ENCODE measurements around the gene MISP3.

The MISP3 gene

GRCh38 chr19:14053500-14053899 lies 19.1 kb upstream of the MISP3 start:
- no peak for DNase-seq (ENCODE audit: low read depth, low spot score)

- DNase-seq (ENCODE audit: low read depth, low spot score), result no peak
Observed at GRCh38 chr19:14054099-14054498, 18.5 kb upstream of the MISP3 start.

- DNase-seq (ENCODE audit: low read depth, low spot score), result no peak
Observed at GRCh38 chr19:14054721-14055120, 17.9 kb upstream of the MISP3 start.

DNA sequence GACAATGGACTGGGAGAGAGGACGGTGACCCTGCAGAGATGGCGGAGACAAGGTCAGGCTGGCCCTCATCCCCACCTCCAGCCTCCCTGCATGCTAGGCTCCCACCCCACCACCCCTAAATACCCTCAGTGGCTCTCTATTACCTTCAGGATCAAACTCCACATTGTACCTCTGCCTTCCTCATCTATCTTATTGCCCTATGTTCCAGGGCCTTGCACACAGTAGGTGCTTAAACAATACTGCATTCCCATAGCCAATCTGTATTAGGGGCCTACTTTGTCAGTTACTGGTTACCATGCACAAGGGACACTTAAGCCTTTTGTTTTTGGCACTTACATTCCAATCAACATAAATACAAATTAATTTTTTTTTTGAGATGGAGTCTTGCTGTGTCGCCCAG lies 17.2 kb upstream of the MISP3 start:
- no peak for DNase-seq (ENCODE audit: low read depth, low spot score)

DNA sequence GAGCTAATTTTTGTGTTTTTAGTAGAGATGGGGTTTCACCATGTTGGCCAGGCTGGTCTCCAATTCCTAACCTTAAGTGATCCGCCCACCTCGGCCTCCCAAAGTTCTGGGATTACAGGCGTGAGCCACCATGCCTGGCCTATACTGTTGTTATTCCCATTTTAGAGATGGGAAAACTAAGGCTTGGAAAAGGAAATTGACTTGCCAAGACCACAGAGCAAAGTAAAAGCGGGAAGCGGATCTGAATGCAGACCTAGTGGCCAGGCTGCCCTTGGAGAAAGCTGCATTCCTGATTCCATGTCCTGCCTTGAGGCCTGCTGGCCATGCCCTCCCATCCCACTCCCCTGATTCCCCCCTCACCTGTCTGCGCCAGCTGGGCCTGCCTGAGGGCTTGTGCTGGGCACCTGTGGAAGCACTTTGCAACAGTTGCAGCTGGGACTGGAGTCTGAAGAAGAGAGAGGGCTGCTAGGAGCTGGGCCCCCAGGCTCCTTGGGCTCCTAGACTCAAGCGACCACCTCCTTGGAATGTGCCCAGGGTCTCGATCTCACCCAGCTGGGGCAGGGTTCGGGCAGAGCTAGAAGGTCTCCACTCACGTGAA lies 16.4 kb upstream of the MISP3 start:
- peak; percentile 22 for DNase-seq (ENCODE audit: low read depth, low spot score)

GRCh38 chr19:14056741-14057356 lies 15.7 kb upstream of the MISP3 start:
- DNase-seq (ENCODE audit: low read depth, low spot score), result no peak

GRCh38 chr19:14058182-14059092 lies 14.1 kb upstream of the MISP3 start:
- no peak for DNase-seq (ENCODE audit: low read depth, low spot score)

DNA sequence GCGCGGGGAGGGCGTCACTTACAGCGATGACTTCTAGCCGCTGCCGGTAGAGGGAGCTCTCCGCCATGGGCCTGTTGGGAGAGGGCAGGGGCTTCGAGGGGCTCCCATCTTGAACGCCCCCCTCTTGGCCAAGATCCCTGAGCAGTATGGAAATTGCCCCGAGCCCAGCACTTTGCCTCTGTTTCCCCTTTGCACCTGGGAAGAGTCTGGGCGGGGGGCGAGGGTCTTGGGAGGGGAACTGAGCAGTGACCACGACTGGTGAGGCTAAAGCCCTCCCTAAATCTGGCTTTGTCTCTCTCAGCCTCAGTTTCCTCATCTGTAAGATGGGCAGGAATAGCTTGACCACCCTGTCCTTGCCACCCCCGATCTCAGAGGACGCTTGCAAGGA lies 13.5 kb upstream of the MISP3 start:
- DNase-seq (ENCODE audit: low read depth, low spot score), result peak; percentile 26

- DNase-seq (ENCODE audit: low read depth, low spot score), result no peak
Observed at GRCh38 chr19:14059652-14060155, 12.9 kb upstream of the MISP3 start.

DNA sequence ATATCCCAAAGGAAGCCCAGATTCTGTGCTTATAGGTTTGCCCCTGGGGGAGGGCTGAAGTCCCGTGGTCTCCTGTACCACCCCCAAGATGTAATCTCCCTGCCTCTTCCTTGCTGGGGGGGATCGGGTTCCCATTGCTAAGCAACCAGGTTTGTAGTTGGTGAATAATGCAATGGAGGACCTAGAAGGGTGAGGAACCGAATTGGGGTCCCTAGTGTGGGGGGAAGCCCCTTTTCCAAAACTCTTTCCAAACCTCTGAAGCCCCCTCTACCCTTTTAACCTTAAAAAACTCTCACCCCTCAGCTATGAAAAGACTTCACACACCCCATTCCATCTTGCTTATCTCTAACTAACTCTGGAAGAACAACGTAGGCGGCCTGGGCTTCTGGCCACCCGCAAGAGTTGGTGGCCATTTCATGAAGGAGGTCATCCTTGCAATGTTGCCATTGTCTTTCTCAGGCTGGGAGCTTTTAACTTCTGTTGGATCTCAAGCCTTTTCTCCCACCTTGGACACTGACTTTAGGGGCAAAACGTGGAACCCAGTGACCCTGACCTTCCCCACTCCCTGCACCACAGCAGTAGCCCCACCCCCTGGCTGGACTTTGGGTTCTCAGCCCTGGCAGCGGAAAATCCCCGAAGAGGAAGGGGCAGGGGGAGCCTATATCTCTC lies 11.4 kb upstream of the MISP3 start:
- DNase-seq (ENCODE audit: low read depth, low spot score), result no peak

- DNase-seq (ENCODE audit: low read depth, low spot score), result no peak
Observed at GRCh38 chr19:14061751-14062557, 10.6 kb upstream of the MISP3 start, which contains the start of gene PALM3. Gene PALM3 (minus strand): TSS chr19:14062076. CDS start chr19:14061980, 96 bp downstream.

- no peak for DNase-seq (ENCODE audit: low read depth, low spot score)
Observed at GRCh38 chr19:14062558-14062855, 10.1 kb upstream of the MISP3 start.

GRCh38 chr19:14063105-14063504 lies 9.5 kb upstream of the MISP3 start:
- no peak for DNase-seq (ENCODE audit: low read depth, low spot score)

GRCh38 chr19:14066134-14066533 lies 6.5 kb upstream of the MISP3 start:
- DNase-seq (ENCODE audit: low read depth, low spot score), result no peak

DNA sequence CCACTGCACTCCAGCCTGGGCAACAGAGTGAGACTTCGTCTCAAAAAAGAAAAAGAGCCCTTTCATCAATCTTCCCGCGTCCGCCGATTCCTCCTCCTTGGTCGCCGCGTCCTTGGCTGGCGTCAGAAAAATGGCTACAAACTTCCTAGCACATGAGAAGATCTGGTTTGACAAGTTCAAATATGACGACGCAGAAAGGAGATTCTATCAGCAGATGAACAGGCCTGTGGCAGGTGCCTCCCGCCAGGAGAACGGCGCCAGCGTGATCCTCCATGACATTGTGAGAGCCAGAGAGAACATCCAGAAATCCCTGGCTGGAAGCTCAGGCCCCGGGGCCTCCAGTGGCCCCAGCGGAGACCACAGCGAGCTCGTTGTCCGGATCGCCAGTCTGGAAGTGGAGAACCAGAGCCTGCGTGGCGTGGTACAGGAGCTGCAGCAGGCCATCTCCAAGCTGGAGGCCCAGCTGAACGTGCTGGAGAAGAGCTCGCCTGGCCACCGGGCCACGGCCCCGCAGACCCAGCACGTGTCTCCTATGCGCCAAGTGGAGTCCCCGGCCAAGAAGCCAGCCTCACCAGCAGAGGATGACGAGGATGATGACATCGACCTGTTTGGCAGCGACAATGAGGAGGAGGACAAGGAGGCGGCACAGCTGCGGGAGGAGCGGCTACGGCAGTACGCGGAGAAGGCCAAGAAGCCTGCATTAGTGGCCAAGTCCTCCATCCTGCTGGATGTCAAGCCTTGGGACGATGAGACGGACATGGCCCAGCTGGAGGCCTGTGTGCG lies 2.1 kb upstream of the MISP3 start:
- DNase-seq (ENCODE audit: low read depth, low spot score), result no peak

DNA sequence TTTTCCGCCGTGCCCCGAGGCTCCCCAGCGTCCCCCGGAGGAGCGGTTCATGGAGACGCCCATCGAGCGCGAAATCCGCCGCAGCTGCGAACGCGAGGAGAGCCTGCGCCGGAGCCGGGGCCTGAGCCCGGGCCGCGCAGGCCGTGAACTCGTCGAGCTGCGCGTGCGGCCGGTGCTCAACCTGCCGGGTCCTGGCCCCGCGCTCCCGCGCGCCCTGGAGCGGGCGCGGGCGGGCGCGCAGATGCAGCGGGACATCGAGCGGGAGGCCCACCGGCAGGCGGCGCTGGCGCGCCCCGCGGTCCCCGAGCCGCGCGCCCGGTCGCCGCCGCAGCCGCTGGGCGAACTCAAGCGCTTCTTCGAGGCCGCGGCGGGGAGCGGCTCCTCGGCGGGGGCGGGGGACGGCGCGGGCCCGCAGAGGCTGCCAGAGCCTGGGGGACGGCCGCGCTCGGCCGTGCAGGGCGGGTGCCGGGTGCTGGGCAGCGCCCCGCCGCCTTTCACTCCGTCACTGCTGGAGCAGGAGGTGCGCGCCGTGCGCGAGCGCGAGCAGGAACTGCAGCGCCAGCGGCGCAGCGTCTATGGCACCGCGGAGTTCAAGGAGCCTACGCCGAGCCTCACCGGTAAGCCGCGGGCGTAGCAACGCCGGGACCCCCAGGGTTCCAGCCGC lies 807 bp downstream of the MISP3 start:
- peak; percentile 57 for DNase-seq (ENCODE audit: low read depth, low spot score)

DNA sequence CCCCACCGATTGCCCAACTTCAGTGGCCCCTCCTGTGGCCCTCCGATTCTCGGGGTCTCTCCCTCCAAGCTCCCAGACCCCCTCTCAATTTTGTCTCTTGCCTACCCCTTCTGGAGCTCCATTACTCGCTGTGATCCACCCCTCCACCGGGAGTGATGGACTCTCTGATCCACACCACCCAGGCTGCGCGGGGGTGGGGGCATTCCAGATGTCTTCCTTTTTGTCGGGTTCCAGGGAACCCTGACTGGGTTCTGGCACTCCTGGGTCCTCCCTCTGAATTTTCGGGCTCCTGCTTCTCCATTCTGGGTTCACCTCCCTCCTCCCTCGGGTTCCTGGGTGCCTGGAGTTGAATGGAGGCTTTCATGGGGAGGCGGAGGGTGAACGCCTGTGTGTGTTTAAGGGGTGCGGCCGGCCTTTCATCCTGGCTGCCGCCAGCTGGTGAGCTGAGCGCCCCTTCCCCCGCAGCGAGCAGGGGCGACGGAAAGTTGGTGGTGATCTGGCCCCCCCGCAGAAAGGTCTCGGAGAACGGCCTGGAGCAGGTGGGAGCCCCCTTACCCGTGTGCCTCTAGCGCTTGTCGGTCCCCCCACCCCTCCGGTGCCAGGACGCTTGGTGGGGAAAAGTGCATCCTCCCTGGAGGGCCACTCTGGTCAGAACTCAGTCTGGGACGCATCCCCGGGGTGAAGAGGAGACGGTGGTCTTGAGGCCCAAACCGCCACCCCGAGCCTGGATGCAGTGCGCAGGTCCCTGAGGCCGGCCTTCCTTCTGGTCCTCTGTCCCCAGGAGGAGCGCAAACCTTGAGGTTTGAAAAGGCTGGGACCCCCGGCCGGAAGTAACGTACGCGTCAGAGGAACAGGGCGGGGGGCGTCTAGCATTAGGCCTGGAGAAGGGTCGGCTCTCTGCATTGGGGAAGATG lies 1.6 kb downstream of the MISP3 start:
- DNase-seq (ENCODE audit: low read depth, low spot score), result no peak

GRCh38 chr19:14078411-14078810 lies 5.8 kb downstream of the MISP3 start:
- no peak for DNase-seq (ENCODE audit: low read depth, low spot score)

Data from ELF-1 (cell line).